PC-9 (cell line): ENCODE data around the gene CAPZA2. TPM values are rescaled to one million over a fixed set of nuclear protein-coding genes. Genes with fewer than 3 reads are reported as not detected.

Experiments
- BruUV-seq: library from RNA; stranded (reverse); fragments of 400-500 nt; replicated peaks from 2 replicates; lab custom pipeline; 2021; lab: Mats Ljungman, UMichigan
- CTCF ChIA-PET: fragments of 300-600 bp; sonication (Branson Sonifier 250); formaldehyde crosslinking; loops from one replicate; lab custom pipeline; 2022; ENCODE audit warnings: antibody characterized with exemption; lab: Charles Lee
- POLR2A ChIA-PET: fragments of 300-600 bp; sonication (Branson Sonifier 250); formaldehyde crosslinking; loops from one replicate; lab custom pipeline; 2022; ENCODE audit warnings: antibody characterized with exemption; ENCODE audit not compliant: unreplicated experiment; lab: Charles Lee
- DNase-seq, 2 experiments: peaks; one replicate each; pipeline versions ENCODE4 v3.0.0 to v3.0.0-alpha.2; 2015 to 2022; ENCODE audit warnings: mixed read lengths in 1 of 2
- H2AFZ ChIP-seq: fragments of 200-600 bp; sonication (generic); 2 replicates; pipeline ENCODE4 v1.8.1; 2017; ENCODE audit warnings: antibody characterized with exemption
- H3F3A ChIP-seq: fragments of 200-600 bp; sonication (generic); 2 replicates; pipeline ENCODE4 v1.8.1; 2017; ENCODE audit warnings: antibody characterized with exemption, mild to moderate bottlenecking, low read depth; ENCODE audit not compliant: insufficient read depth
- H3K27ac ChIP-seq: fragments of 200-600 bp; sonication (generic); 2 replicates; pipeline ENCODE4 v1.6.1; 2016; ENCODE audit warnings: mixed run types
- H3K27me3 ChIP-seq: fragments of 200-600 bp; sonication (generic); 2 replicates; pipeline ENCODE4 v1.6.1; 2016; ENCODE audit warnings: low read depth, mixed run types; ENCODE audit not compliant: insufficient read depth
- H3K36me3 ChIP-seq: fragments of 200-600 bp; sonication (generic); 2 replicates; pipeline ENCODE4 v1.6.1; 2016; ENCODE audit warnings: low read depth, mixed run types
- H3K4me1 ChIP-seq: fragments of 200-600 bp; sonication (generic); replicated peaks from 2 replicates; pipeline ENCODE4 v1.6.1; 2016; ENCODE audit warnings: mixed run types; ENCODE audit not compliant: insufficient read depth
- H3K4me2 ChIP-seq: fragments of 200-600 bp; sonication (generic); 2 replicates; pipeline ENCODE4 v1.6.1; 2017; ENCODE audit warnings: mixed run types
- H3K4me3 ChIP-seq: fragments of 200-600 bp; sonication (generic); 2 replicates; pipeline ENCODE4 v1.6.1; 2016; ENCODE audit warnings: mixed run types
- H3K79me2 ChIP-seq: fragments of 200-600 bp; sonication (generic); 2 replicates; pipeline ENCODE4 v1.6.1; 2017; ENCODE audit warnings: low read depth, mixed run types
- H3K9me2 ChIP-seq: fragments of 200-600 bp; sonication (generic); 2 replicates; pipeline ENCODE4 v1.8.1; 2017; ENCODE audit warnings: mild to moderate bottlenecking; ENCODE audit not compliant: insufficient read depth
- H3K9me3 ChIP-seq: fragments of 200-600 bp; sonication (generic); 2 replicates; pipeline ENCODE4 v1.8.1; 2016; ENCODE audit warnings: low read depth; ENCODE audit not compliant: insufficient read depth
- H4K20me1 ChIP-seq: fragments of 200-600 bp; sonication (generic); 2 replicates; pipeline ENCODE4 v1.8.1; 2017; ENCODE audit not compliant: insufficient read depth
- CTCF ChIP-seq: fragments of 200-600 bp; sonication (generic); conservative IDR thresholded peaks from 2 replicates; pipeline ENCODE4 v1.6.1; 2017; ENCODE audit warnings: mixed run types, antibody characterized with exemption, mild to moderate bottlenecking, moderate library complexity
- EZH2 ChIP-seq: fragments of 200-600 bp; sonication (generic); IDR thresholded peaks from 2 replicates; pipeline ENCODE4 v1.8.0; 2017; ENCODE audit warnings: antibody characterized with exemption, low read depth
- intact Hi-C: fragments of 100-400 bp; cut with micrococcal nuclease; formaldehyde crosslinking; loops from one replicate; pipeline ENCODE4 v1.10.0; 2022; ENCODE audit not compliant: unreplicated experiment
- total RNA-seq: library from RNA; stranded (reverse); gene quantifications from 2 replicates; pipeline ENCODE4 v1.2.3, GENCODE V29; 2021

CAPZA2 gene
- total RNA-seq, 1 experiment from 2014 or later = 171 TPM

- Histone ChIP-seq H3K36me3 (peaks cover 9% of the 10 kb centered on the region; the same call in 1 of the 2 replicates), H3K9me2 (no peaks in the 10 kb centered on the region), H3F3A (no peaks in the 10 kb centered on the region), H3K79me2 (peaks cover 77% of the 10 kb centered on the region), H2AFZ (no peak overlapping the region), H3K4me1 (no peaks in the 10 kb centered on the region), H3K27me3 (no peaks in the 10 kb centered on the region), H3K9me3 (no peaks in the 10 kb centered on the region), H3K4me3 (no peak overlapping the region), H4K20me1 (peaks cover 25% of the 10 kb centered on the region), H3K27ac (no peak overlapping the region), H3K4me2 (no peak overlapping the region)
- POLR2A ChIA-PET = no interaction called here
- TF ChIP-seq CTCF = no peak
- TF ChIP-seq EZH2 = no peak
- no peak for DNase-seq
- no TSS peak for BruUV-seq
- intact Hi-C loops = no loop called here
- CTCF ChIA-PET = no interaction called here
Measured at GRCh38 chr7:116884691-116885090, 22.3 kb downstream of the CAPZA2 start.

DNA sequence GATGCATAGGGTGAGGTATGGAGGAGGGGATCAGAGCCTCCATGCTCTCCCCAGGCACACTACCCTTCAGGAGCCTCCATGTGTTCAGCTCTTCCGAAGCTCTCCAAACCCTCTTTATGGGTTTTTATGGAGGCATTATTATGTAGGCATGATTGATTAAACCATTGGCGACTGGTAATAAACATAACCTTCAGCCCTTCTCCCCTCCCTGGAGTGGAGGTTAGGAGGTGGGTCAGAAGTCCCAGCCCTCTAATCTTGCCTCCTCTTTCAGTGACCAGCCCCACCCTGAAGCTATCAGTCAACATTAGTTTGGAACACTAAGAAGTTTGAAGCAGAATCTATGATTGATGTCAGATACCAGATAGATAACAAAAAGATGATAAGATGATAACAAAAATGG, 23.3 kb downstream of the CAPZA2 start:
- peaks cover 19% of the 10 kb centered on the region for H4K20me1 ChIP-seq
- no peak for DNase-seq
- CTCF ChIA-PET = no interaction called here

GRCh38 chr7:116886543-116887156, 24.3 kb downstream of the CAPZA2 start:
- H3K4me2 ChIP-seq = no peak overlapping the region
- no peak overlapping the region for H2AFZ ChIP-seq
- intact Hi-C loops = no loop called here
- H3K27me3 ChIP-seq = no peaks in the 10 kb centered on the region
- DNase-seq = no peak
- H3K4me1 ChIP-seq = no peaks in the 10 kb centered on the region
- no peak for TF ChIP-seq CTCF
- TF ChIP-seq EZH2 = no peak
- peaks cover 19% of the 10 kb centered on the region for H4K20me1 ChIP-seq
- no peaks in the 10 kb centered on the region for H3F3A ChIP-seq
- no peaks in the 10 kb centered on the region for H3K9me2 ChIP-seq
- ChIA-PET CTCF (no interaction called here), POLR2A (no interaction called here)
- no TSS peak for BruUV-seq
- peaks cover 17% of the 10 kb centered on the region; the same call in 1 of the 2 replicates for H3K36me3 ChIP-seq
- H3K4me3 ChIP-seq = no peak overlapping the region
- H3K9me3 ChIP-seq = no peaks in the 10 kb centered on the region
- H3K79me2 ChIP-seq = peaks cover 62% of the 10 kb centered on the region
- H3K27ac ChIP-seq = no peak overlapping the region

More for the DNA sequence above, 23.3 kb downstream of the CAPZA2 start:
- Histone ChIP-seq H3K9me3 (no peaks in the 10 kb centered on the region), H2AFZ (no peak overlapping the region), H3K79me2 (peaks cover 69% of the 10 kb centered on the region), H3K9me2 (no peaks in the 10 kb centered on the region), H3K36me3 (peaks cover 14% of the 10 kb centered on the region; the same call in 1 of the 2 replicates), H3K4me2 (no peak overlapping the region), H3K4me3 (no peak overlapping the region), H3K4me1 (no peaks in the 10 kb centered on the region), H3K27ac (no peak overlapping the region), H3F3A (no peaks in the 10 kb centered on the region), H3K27me3 (no peaks in the 10 kb centered on the region)
- POLR2A ChIA-PET = no interaction called here
- BruUV-seq = no TSS peak
- intact Hi-C loops = no loop called here
- TF ChIP-seq EZH2 (no peak), CTCF (no peak)
